Subcutaneous adipose tissue (tissue), 4 donors: ENCODE data around the gene RABEP1. TPM values are rescaled to one million over a fixed set of nuclear protein-coding genes. Genes with fewer than 3 reads are reported as not detected.

Experiments used
- CTCF ChIP-seq: fragments of 450-650 bp; IDR thresholded peaks from one replicate; pipeline ENCODE4 v1.5.1; 2016; ENCODE audit warnings: low read depth, mild to moderate bottlenecking, control low read depth, antibody characterized with exemption, moderate library complexity
- total RNA-seq, 4 donors: library from RNA; depleted of rRNA; stranded (reverse); fragments of >200 nt; gene quantifications; one replicate each; pipeline ENCODE4 v1.1.0, GENCODE V29; 2016

The RABEP1 gene
- total RNA-seq, 4 donors from 2014 or later = 59.5 to 72.1 (median 63.3) TPM

- no peak for TF ChIP-seq CTCF
These were observed 88.3 kb downstream of the RABEP1 start for GRCh38 chr17:5370411-5370810.

- TF ChIP-seq CTCF = no peak
These were observed 91.0 kb downstream of the RABEP1 start for GRCh38 chr17:5373112-5373511.

- TF ChIP-seq CTCF = no peak
These were observed 96.6 kb downstream of the RABEP1 start for GRCh38 chr17:5378566-5379207.

- TF ChIP-seq CTCF = no peak
These were observed 97.4 kb downstream of the RABEP1 start for GRCh38 chr17:5379351-5380107.

- no peak for TF ChIP-seq CTCF
These were observed 98.5 kb downstream of the RABEP1 start for GRCh38 chr17:5380491-5381135.

GRCh38 chr17:5381542-5381941, 99.5 kb downstream of the RABEP1 start:
- TF ChIP-seq CTCF = no peak

- no peak for TF ChIP-seq CTCF
These were observed 109.6 kb downstream of the RABEP1 start for GRCh38 chr17:5391678-5392077.
